WTC11 (cell line): ENCODE results near the gene GLUL. TPM values are rescaled to one million over a fixed set of nuclear protein-coding genes. Genes with fewer than 3 reads are reported as not detected.

Experiments used
- ATAC-seq: fragments of 200-7000 bp; cut with Tn5 transposase; 2 replicates; pipeline ENCODE4 v1.10.0; 2021; ENCODE audit warnings: mild to moderate bottlenecking, moderate library complexity
- CTCF ChIA-PET: fragments of 300-600 bp; sonication (Branson Sonifier 250); formaldehyde crosslinking; loops from one replicate; lab custom pipeline; 2021; ENCODE audit warnings: antibody characterized with exemption; lab: Charles Lee
- POLR2A ChIA-PET: fragments of 350-600 bp; sonication (Branson Sonifier 250); formaldehyde crosslinking; loops from one replicate; lab custom pipeline; 2021; ENCODE audit warnings: antibody characterized with exemption; lab: Charles Lee
- DNase-seq: peaks from one replicate; pipeline ENCODE4 v3.0.0; 2021; ENCODE audit warnings: low spot score
- H3K27ac Mint-ChIP-seq: 2 replicates; pipeline ENCODE4 v1.8.0; 2021; ENCODE audit warnings: mixed read lengths
- H3K27me3 Mint-ChIP-seq: 2 replicates; pipeline ENCODE4 v1.8.0; 2021; ENCODE audit warnings: low read depth, mild to moderate bottlenecking, moderate library complexity, mixed read lengths
- H3K36me3 Mint-ChIP-seq: 2 replicates; pipeline ENCODE4 v1.8.0; 2021; ENCODE audit warnings: mixed read lengths
- H3K4me1 Mint-ChIP-seq: 2 replicates; pipeline ENCODE4 v1.8.0; 2022; ENCODE audit warnings: mixed read lengths
- H3K4me3 Mint-ChIP-seq: 2 replicates; pipeline ENCODE4 v1.8.0; 2021; ENCODE audit warnings: mild to moderate bottlenecking, moderate library complexity, mixed read lengths
- H3K9me3 Mint-ChIP-seq: 2 replicates; pipeline ENCODE4 v1.8.0; 2021; ENCODE audit warnings: mixed read lengths
- ATF6 ChIP-seq: sonication (generic); formaldehyde crosslinking; IDR thresholded peaks from 2 replicates; pipeline ENCODE4 v1.8.1; 2023; ENCODE audit warnings: mild to moderate bottlenecking, missing genetic modification reagents
- CTCF ChIP-seq: fragments of 200-600 bp; IDR thresholded peaks from 2 replicates; pipeline ENCODE4 v1.8.0; 2022; ENCODE audit warnings: antibody characterized with exemption
- ESRRA ChIP-seq: sonication (generic); formaldehyde crosslinking; IDR thresholded peaks from 2 replicates; pipeline ENCODE4 v1.8.1; 2022; ENCODE audit warnings: mild to moderate bottlenecking, missing genetic modification reagents, borderline replicate concordance
- GABPB1 ChIP-seq: sonication (generic); formaldehyde crosslinking; IDR thresholded peaks from 2 replicates; pipeline ENCODE4 v1.8.1; 2023; ENCODE audit warnings: mild to moderate bottlenecking, missing genetic modification reagents
- HMGXB4 ChIP-seq: sonication (generic); formaldehyde crosslinking; IDR thresholded peaks from 2 replicates; pipeline ENCODE4 v1.8.1; 2023; ENCODE audit warnings: mild to moderate bottlenecking, moderate library complexity, missing genetic modification reagents
- IRF1 ChIP-seq: sonication (generic); formaldehyde crosslinking; IDR thresholded peaks from 2 replicates; pipeline ENCODE4 v1.8.0; 2023; ENCODE audit warnings: missing genetic modification reagents
- IRF2 ChIP-seq: sonication (generic); formaldehyde crosslinking; IDR thresholded peaks from 2 replicates; pipeline ENCODE4 v1.8.0; 2022; ENCODE audit warnings: low read depth, missing genetic modification reagents, borderline replicate concordance
- MAX ChIP-seq: sonication (generic); formaldehyde crosslinking; IDR thresholded peaks from 2 replicates; pipeline ENCODE4 v1.8.0; 2022; ENCODE audit warnings: mild to moderate bottlenecking, missing genetic modification reagents
- NFYB ChIP-seq: sonication (generic); formaldehyde crosslinking; conservative IDR thresholded peaks from 2 replicates; pipeline ENCODE4 v1.8.0; 2022; ENCODE audit warnings: low read depth, missing genetic modification reagents
- PRDM15 ChIP-seq: sonication (generic); formaldehyde crosslinking; IDR thresholded peaks from 2 replicates; pipeline ENCODE4 v1.8.0; 2022; ENCODE audit warnings: missing genetic modification reagents
- ZBTB21 ChIP-seq: sonication (generic); formaldehyde crosslinking; IDR thresholded peaks from 2 replicates; pipeline ENCODE4 v1.8.1; 2023; ENCODE audit warnings: mild to moderate bottlenecking, missing genetic modification reagents, borderline replicate concordance
- ZNF232 ChIP-seq: sonication (generic); formaldehyde crosslinking; IDR thresholded peaks from 2 replicates; pipeline ENCODE4 v1.8.0; 2022; ENCODE audit warnings: mild to moderate bottlenecking, missing genetic modification reagents
- ZNF281 ChIP-seq: sonication (generic); formaldehyde crosslinking; IDR thresholded peaks from 2 replicates; pipeline ENCODE4 v1.8.0; 2023; ENCODE audit warnings: mild to moderate bottlenecking, missing genetic modification reagents
- ZNF425 ChIP-seq: fragments of 250-450 bp; sonication (Bioruptor Pico); conservative IDR thresholded peaks from 2 replicates; pipeline ENCODE4 v1.9.0; 2021; ENCODE audit warnings: mild to moderate bottlenecking
- ZSCAN18 ChIP-seq: fragments of 250-450 bp; sonication (Bioruptor Pico); IDR thresholded peaks from 2 replicates; pipeline ENCODE4 v2.1.2; 2022; ENCODE audit warnings: mild to moderate bottlenecking, moderate library complexity
- total RNA-seq: library from RNA; stranded (reverse); gene quantifications from 3 replicates; pipeline ENCODE4 v1.2.3, GENCODE V29; 2021

Gene GLUL
- total RNA-seq, 1 experiment from 2014 or later: 240 TPM

- H3K4me1 Mint-ChIP-seq: peaks cover 6% of the 10 kb centered on the region; the same call in 1 of the 2 replicates
- peaks cover under 1% of the 10 kb centered on the region for H3K36me3 Mint-ChIP-seq
- peaks cover 10% of the 10 kb centered on the region for H3K9me3 Mint-ChIP-seq
- CTCF ChIA-PET: interaction anchor here (1.2 to 1.4 kb wide), 2 partner anchors 11 to 330 kb away, joined by 4 read pairs; no protein-coding TSS in a partner anchor
- TF ChIP-seq ZNF281 (CRISPR knock-in tag) (no peak), ZSCAN18 (CRISPR knock-in tag) (no peak), ATF6 (CRISPR knock-in tag) (no peak), ESRRA (CRISPR knock-in tag) (no peak), PRDM15 (no peak), ZBTB21 (CRISPR knock-in tag) (no peak), NFYB (CRISPR knock-in tag) (no peak), IRF1 (no peak), ZNF232 (no peak), ZNF425 (CRISPR knock-in tag) (no peak), GABPB1 (CRISPR knock-in tag) (no peak), HMGXB4 (CRISPR knock-in tag) (no peak), MAX (CRISPR knock-in tag) (no peak), CTCF (no peak), IRF2 (CRISPR knock-in tag) (no peak)
- no peaks in the 10 kb centered on the region for H3K27me3 Mint-ChIP-seq
- POLR2A ChIA-PET: no interaction called here
- H3K4me3 Mint-ChIP-seq: no peak overlapping the region
- ATAC-seq: no peak
- DNase-seq: no peak
- no peak overlapping the region for H3K27ac Mint-ChIP-seq
Observed at GRCh38 chr1:182410620-182411273, 19.2 kb upstream of the GLUL start.
